Neural cell (in vitro differentiated cells): ENCODE data around the gene MICAL2. TPM values are rescaled to one million over a fixed set of nuclear protein-coding genes. Genes with fewer than 3 reads are reported as not detected.

Experiments
- H2AFZ ChIP-seq: fragments of 200-600, 300-800 bp; sonication (generic), shearing (Covaris generic); 2 replicates; pipeline ENCODE4 v1.6.0; 2014; ENCODE audit warnings: low read depth, mild to moderate bottlenecking, antibody characterized with exemption, low read length, moderate library complexity
- H3F3A ChIP-seq: fragments of 200-600 bp; shearing (Covaris generic); 2 replicates; pipeline ENCODE4 v1.6.1; 2016; ENCODE audit warnings: mild to moderate bottlenecking, moderate library complexity, mixed read lengths, antibody characterized with exemption, low read length; ENCODE audit not compliant: insufficient read depth, poor library complexity, severe bottlenecking
- H3K27ac ChIP-seq: fragments of 200-600, 300-800 bp; sonication (generic), shearing (Covaris generic); 2 replicates; pipeline ENCODE4 v1.5.1; 2014; ENCODE audit warnings: mild to moderate bottlenecking, low read length, moderate library complexity
- H3K27me3 ChIP-seq: fragments of 300-800, 200-600 bp; sonication (generic), shearing (Covaris generic); 2 replicates; pipeline ENCODE4 v1.6.0; 2014; ENCODE audit warnings: mild to moderate bottlenecking, low read depth, low read length, moderate library complexity; ENCODE audit not compliant: insufficient read depth
- H3K36me3 ChIP-seq: fragments of 300-800, 200-600 bp; sonication (generic), shearing (Covaris generic); 2 replicates; pipeline ENCODE4 v1.5.1; 2014; ENCODE audit warnings: mild to moderate bottlenecking, antibody characterized with exemption, low read length, moderate library complexity; ENCODE audit not compliant: insufficient read depth
- H3K4me2 ChIP-seq: fragments of 300-800, 200-600 bp; sonication (generic), shearing (Covaris generic); 2 replicates; pipeline ENCODE4 v1.6.0; 2014; ENCODE audit warnings: mild to moderate bottlenecking, low read length
- H3K4me3 ChIP-seq: fragments of 300-800, 200-600 bp; sonication (generic), shearing (Covaris generic); 2 replicates; pipeline ENCODE4 v1.5.1; 2014; ENCODE audit warnings: mild to moderate bottlenecking, low read length, moderate library complexity
- H3K79me2 ChIP-seq: fragments of 200-600 bp; shearing (Covaris generic); replicated peaks from 2 replicates; pipeline ENCODE4 v1.6.0; 2014; ENCODE audit warnings: mild to moderate bottlenecking, low read length, moderate library complexity; ENCODE audit not compliant: insufficient read depth
- H3K9ac ChIP-seq: fragments of 300-800, 200-600 bp; sonication (generic), shearing (Covaris generic); 2 replicates; pipeline ENCODE4 v1.6.1; 2016; ENCODE audit warnings: mild to moderate bottlenecking, low read length, mixed read lengths
- H3K9me2 ChIP-seq: fragments of 200-600 bp; shearing (Covaris generic); 2 replicates; pipeline ENCODE4 v1.6.1; 2016; ENCODE audit warnings: mild to moderate bottlenecking, low read length, mixed read lengths; ENCODE audit not compliant: insufficient read depth
- H3K9me3 ChIP-seq: fragments of 200-600, 300-800 bp; sonication (generic), shearing (Covaris generic); 2 replicates; pipeline ENCODE4 v1.6.1; 2016; ENCODE audit warnings: mild to moderate bottlenecking, mixed run types, low read length, moderate library complexity, mixed read lengths
- H4K20me1 ChIP-seq: fragments of 200-600 bp; shearing (Covaris generic); 2 replicates; pipeline ENCODE4 v1.6.1; 2016; ENCODE audit warnings: mild to moderate bottlenecking, mixed run types; ENCODE audit not compliant: insufficient read depth
- EP300 ChIP-seq: fragments of 450-650 bp; conservative IDR thresholded peaks from 2 replicates; pipeline ENCODE4 v1.6.1; 2014; ENCODE audit warnings: antibody characterized with exemption, mild to moderate bottlenecking, moderate library complexity; ENCODE audit not compliant: poor library complexity, severe bottlenecking
- EZH2 ChIP-seq: fragments of 200-600, 300-800 bp; shearing (Covaris generic), sonication (generic); IDR thresholded peaks from 2 replicates; pipeline ENCODE4 v1.6.1; 2014; ENCODE audit warnings: antibody characterized with exemption, low read length, borderline replicate concordance, mild to moderate bottlenecking; ENCODE audit not compliant: insufficient read depth, poor library complexity, severe bottlenecking
- MXI1 ChIP-seq: fragments of 450-650 bp; conservative IDR thresholded peaks from 2 replicates; pipeline ENCODE4 v1.6.1; 2014; ENCODE audit warnings: antibody characterized with exemption, mild to moderate bottlenecking; ENCODE audit not compliant: poor library complexity, severe bottlenecking
- POLR2AphosphoS5 ChIP-seq: IDR thresholded peaks from 2 replicates; pipeline ENCODE4 v1.6.1; 2012
- RAD21 ChIP-seq: fragments of 450-650 bp; conservative IDR thresholded peaks from 2 replicates; pipeline ENCODE4 v1.6.1; 2014; ENCODE audit warnings: antibody characterized with exemption, mild to moderate bottlenecking, moderate library complexity
- SMC3 ChIP-seq: fragments of 450-650 bp; conservative IDR thresholded peaks from 2 replicates; pipeline ENCODE4 v1.6.1; 2014; ENCODE audit warnings: antibody characterized with exemption, mild to moderate bottlenecking, moderate library complexity; ENCODE audit not compliant: poor library complexity
- TAF1 ChIP-seq: IDR thresholded peaks from 2 replicates; pipeline ENCODE4 v1.6.1; 2012; ENCODE audit warnings: low read depth
- polyA plus RNA-seq: library from polyadenylated mRNA; depleted of rRNA; stranded (reverse); fragments of >200 nt; gene quantifications from 2 replicates; pipeline ENCODE4 v1.2.3, GENCODE V29; 2014
- TF ChIP-seq, protein P1 (sequence below): fragments of 450-650 bp; IDR thresholded peaks from 2 replicates; pipeline ENCODE4 v1.5.1; 2014; ENCODE audit warnings: antibody characterized with exemption, mild to moderate bottlenecking, moderate library complexity; ENCODE audit not compliant: poor library complexity, severe bottlenecking
- TF ChIP-seq, protein P2 (sequence below): IDR thresholded peaks from 2 replicates; pipeline ENCODE4 v1.6.1; 2012; ENCODE audit warnings: borderline replicate concordance

MICAL2 gene
- polyA plus RNA-seq, 1 donor from 2014 or later: 2.2 TPM

DNA sequence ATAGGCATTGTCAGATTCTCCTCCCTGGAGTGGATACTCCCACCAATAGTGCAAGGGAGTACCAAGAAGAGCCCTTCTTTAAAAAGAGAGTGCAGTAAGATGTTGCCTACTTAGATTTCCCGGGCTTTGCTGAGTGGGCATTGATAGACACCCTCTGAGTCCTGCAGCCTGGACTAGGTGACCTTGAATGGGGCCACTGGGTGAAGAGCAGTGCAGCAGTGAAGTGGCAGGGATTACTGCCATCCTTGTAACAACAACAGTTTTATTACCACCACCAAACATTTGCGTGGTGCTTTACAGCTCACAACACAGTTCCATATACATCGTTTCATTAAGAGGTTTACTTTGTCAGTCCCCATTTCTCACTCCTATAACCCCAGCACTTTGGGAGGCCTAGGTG lies 59.4 kb downstream of the MICAL2 start:
- Histone ChIP-seq H3K36me3 (no peaks in the 10 kb centered on the region), H3F3A (no peaks in the 10 kb centered on the region), H3K9ac (no peak overlapping the region), H4K20me1 (no peaks in the 10 kb centered on the region), H3K9me3 (no peaks in the 10 kb centered on the region), H3K4me3 (no peak overlapping the region), H3K27ac (no peak overlapping the region), H2AFZ (no peak overlapping the region), H3K79me2 (no peaks in the 10 kb centered on the region), H3K4me2 (no peak overlapping the region), H3K9me2 (no peaks in the 10 kb centered on the region), H3K27me3 (no peaks in the 10 kb centered on the region)
- TF ChIP-seq EP300 (no peak), EZH2 (no peak), SMC3 (no peak)

DNA sequence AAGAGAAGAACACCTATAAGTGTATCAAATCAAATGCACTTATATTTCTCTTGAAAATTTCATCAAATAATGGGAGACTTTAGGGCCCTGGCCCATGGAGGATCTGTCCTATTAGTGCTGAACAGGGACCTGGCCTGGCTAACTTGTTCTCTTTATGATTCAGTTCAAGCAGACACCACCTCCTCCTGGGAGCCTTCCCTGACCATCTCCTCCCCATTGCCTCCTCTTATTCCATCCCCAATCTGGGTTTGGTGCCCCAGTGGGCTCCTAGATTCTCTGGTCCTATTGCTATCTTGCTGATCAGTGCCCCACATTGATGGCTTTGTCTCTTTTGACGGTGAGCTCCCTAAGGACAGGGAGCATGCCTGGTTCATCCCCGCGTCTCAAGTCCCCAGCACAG lies 60.1 kb downstream of the MICAL2 start:
- H3K9ac ChIP-seq: no peak overlapping the region
- H3K4me3 ChIP-seq: no peak overlapping the region
- H3K79me2 ChIP-seq: no peaks in the 10 kb centered on the region
- no peaks in the 10 kb centered on the region for H3K36me3 ChIP-seq
- no peaks in the 10 kb centered on the region for H3K27me3 ChIP-seq
- no peaks in the 10 kb centered on the region for H3K9me2 ChIP-seq
- no peaks in the 10 kb centered on the region for H3K9me3 ChIP-seq
- H3K4me2 ChIP-seq: no peak overlapping the region
- H3F3A ChIP-seq: no peaks in the 10 kb centered on the region
- TF ChIP-seq POLR2AphosphoS5 (no peak), EP300 (no peak), MXI1 (no peak), SMC3 (no peak), TAF1 (no peak), EZH2 (no peak)
- TF ChIP-seq, protein P1, sequence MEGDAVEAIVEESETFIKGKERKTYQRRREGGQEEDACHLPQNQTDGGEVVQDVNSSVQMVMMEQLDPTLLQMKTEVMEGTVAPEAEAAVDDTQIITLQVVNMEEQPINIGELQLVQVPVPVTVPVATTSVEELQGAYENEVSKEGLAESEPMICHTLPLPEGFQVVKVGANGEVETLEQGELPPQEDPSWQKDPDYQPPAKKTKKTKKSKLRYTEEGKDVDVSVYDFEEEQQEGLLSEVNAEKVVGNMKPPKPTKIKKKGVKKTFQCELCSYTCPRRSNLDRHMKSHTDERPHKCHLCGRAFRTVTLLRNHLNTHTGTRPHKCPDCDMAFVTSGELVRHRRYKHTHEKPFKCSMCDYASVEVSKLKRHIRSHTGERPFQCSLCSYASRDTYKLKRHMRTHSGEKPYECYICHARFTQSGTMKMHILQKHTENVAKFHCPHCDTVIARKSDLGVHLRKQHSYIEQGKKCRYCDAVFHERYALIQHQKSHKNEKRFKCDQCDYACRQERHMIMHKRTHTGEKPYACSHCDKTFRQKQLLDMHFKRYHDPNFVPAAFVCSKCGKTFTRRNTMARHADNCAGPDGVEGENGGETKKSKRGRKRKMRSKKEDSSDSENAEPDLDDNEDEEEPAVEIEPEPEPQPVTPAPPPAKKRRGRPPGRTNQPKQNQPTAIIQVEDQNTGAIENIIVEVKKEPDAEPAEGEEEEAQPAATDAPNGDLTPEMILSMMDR: no peak
- TF ChIP-seq, protein P2, sequence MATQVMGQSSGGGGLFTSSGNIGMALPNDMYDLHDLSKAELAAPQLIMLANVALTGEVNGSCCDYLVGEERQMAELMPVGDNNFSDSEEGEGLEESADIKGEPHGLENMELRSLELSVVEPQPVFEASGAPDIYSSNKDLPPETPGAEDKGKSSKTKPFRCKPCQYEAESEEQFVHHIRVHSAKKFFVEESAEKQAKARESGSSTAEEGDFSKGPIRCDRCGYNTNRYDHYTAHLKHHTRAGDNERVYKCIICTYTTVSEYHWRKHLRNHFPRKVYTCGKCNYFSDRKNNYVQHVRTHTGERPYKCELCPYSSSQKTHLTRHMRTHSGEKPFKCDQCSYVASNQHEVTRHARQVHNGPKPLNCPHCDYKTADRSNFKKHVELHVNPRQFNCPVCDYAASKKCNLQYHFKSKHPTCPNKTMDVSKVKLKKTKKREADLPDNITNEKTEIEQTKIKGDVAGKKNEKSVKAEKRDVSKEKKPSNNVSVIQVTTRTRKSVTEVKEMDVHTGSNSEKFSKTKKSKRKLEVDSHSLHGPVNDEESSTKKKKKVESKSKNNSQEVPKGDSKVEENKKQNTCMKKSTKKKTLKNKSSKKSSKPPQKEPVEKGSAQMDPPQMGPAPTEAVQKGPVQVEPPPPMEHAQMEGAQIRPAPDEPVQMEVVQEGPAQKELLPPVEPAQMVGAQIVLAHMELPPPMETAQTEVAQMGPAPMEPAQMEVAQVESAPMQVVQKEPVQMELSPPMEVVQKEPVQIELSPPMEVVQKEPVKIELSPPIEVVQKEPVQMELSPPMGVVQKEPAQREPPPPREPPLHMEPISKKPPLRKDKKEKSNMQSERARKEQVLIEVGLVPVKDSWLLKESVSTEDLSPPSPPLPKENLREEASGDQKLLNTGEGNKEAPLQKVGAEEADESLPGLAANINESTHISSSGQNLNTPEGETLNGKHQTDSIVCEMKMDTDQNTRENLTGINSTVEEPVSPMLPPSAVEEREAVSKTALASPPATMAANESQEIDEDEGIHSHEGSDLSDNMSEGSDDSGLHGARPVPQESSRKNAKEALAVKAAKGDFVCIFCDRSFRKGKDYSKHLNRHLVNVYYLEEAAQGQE: no peak
- H4K20me1 ChIP-seq: no peaks in the 10 kb centered on the region
- H2AFZ ChIP-seq: no peak overlapping the region
- H3K27ac ChIP-seq: no peak overlapping the region

DNA sequence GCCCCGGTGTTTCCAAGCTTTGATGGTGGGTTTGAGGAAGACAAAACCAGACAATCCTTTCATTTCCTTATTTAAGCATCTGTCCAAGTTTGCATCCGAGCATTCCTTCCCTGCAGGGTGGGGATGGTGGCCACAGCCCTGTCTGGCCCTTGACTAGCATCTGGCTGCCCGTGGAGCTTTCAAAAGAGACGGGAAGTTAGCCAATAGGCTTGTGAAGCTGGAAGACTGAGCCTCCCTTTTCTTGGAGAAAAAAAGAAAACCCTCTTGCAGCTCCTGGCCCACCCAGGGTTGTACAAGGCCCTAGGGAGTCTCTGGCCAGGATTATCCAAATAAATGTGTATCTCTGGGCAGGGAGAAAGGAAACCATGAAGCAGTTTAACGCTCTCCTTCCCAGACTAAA lies 60.6 kb downstream of the MICAL2 start:
- H4K20me1 ChIP-seq: no peaks in the 10 kb centered on the region
- H2AFZ ChIP-seq: no peak overlapping the region
- H3K4me2 ChIP-seq: no peak overlapping the region
- no peaks in the 10 kb centered on the region for H3K9me2 ChIP-seq
- H3K27ac ChIP-seq: no peak overlapping the region
- no peaks in the 10 kb centered on the region for H3K79me2 ChIP-seq
- H3F3A ChIP-seq: no peaks in the 10 kb centered on the region
- no peaks in the 10 kb centered on the region for H3K27me3 ChIP-seq
- H3K9ac ChIP-seq: no peak overlapping the region
- no peak for TF ChIP-seq POLR2AphosphoS5
- TF ChIP-seq, protein P1: no peak
- no peak for TF ChIP-seq EP300
- no peak for TF ChIP-seq EZH2
- no peak for TF ChIP-seq MXI1
- TF ChIP-seq SMC3: no peak
- TF ChIP-seq, protein P2: no peak
- no peak for TF ChIP-seq TAF1
- no peak for TF ChIP-seq RAD21
- H3K4me3 ChIP-seq: no peak overlapping the region
- no peaks in the 10 kb centered on the region for H3K36me3 ChIP-seq
- no peaks in the 10 kb centered on the region for H3K9me3 ChIP-seq
